Lower leg skin (tissue), 3 donors: ENCODE results near the gene ACSS3.

ENCODE experiments used
- CTCF ChIP-seq, 3 donors: fragments of 450-650 bp; IDR thresholded peaks; one replicate each; pipeline ENCODE4 v1.5.1; 2016; ENCODE audit warnings: antibody characterized with exemption in 3 of 3, mild to moderate bottlenecking in 3 of 3, moderate library complexity in 2 of 3
- POLR2A ChIP-seq, 2 donors: fragments of 450-650 bp; IDR thresholded peaks; one replicate each; pipeline ENCODE4 v1.6.1; 2016 to 2017; ENCODE audit warnings: antibody characterized with exemption in 2 of 2, mild to moderate bottlenecking in 1 of 2, moderate library complexity in 1 of 2

DNA sequence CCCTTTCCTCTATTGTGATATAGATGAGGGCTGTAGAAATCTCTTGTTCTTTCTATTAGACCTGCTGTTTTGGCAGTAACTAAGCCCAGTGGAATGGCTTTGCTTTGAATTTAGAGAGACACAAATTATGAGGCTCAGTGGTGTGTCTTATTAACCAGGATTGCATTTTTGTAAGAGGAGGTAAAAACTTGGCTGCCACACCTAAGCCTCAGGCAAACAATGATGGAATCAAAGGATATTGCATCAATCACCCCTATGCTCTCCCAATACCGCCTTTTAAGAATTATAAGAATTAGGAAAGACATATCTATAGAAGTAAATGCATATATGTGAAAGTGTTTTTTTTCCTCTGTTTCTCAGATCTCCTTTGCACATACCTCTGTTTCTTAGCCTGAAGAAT lies 63.3 kb downstream of the ACSS3 start:
- TF ChIP-seq CTCF (IDR thresholded peaks at IDR 0.05) (no peak), POLR2A (IDR thresholded peaks at IDR 0.05) (no peak)
